GM18867 (cell line): ENCODE measurements around the gene DGAT2.
A peak's percentile ranks its signal among the peaks of the same experiment; 100 is the strongest.

ENCODE experiments used
- ATAC-seq: cut with Tn5 transposase; IDR thresholded peaks from one replicate; pipeline ENCODE4 v1.9.1; 2021; ENCODE audit warnings: mild to moderate bottlenecking, moderate library complexity; ENCODE audit not compliant: unreplicated experiment

DGAT2 gene

GRCh38 chr11:75797792-75798191 is 29.2 kb downstream of the DGAT2 start:
- no peak for ATAC-seq

DNA sequence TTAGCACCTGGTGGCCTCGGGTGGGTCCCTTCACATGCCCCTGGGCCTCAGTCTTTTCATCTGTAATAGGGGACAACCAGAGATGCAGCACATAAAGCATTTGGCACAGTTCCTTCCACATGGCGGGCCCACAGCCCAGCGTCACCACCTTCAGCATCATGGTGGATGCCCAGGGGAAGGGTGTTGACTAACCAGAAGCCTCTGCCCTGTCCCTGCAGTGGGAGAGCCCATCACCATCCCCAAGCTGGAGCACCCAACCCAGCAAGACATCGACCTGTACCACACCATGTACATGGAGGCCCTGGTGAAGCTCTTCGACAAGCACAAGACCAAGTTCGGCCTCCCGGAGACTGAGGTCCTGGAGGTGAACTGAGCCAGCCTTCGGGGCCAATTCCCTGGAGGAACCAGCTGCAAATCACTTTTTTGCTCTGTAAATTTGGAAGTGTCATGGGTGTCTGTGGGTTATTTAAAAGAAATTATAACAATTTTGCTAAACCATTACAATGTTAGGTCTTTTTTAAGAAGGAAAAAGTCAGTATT is 31.6 kb downstream of the DGAT2 start:
- no peak for ATAC-seq

DNA sequence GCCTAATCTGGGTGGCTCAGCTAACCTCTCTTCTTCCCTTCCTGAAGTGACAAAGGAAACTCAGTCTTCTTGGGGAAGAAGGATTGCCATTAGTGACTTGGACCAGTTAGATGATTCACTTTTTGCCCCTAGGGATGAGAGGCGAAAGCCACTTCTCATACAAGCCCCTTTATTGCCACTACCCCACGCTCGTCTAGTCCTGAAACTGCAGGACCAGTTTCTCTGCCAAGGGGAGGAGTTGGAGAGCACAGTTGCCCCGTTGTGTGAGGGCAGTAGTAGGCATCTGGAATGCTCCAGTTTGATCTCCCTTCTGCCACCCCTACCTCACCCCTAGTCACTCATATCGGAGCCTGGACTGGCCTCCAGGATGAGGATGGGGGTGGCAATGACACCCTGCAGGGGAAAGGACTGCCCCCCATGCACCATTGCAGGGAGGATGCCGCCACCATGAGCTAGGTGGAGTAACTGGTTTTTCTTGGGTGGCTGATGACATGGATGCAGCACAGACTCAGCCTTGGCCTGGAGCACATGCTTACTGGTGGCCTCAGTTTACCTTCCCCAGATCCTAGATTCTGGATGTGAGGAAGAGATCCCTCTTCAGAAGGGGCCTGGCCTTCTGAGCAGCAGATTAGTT is 32.3 kb downstream of the DGAT2 start:
- no peak for ATAC-seq

DNA sequence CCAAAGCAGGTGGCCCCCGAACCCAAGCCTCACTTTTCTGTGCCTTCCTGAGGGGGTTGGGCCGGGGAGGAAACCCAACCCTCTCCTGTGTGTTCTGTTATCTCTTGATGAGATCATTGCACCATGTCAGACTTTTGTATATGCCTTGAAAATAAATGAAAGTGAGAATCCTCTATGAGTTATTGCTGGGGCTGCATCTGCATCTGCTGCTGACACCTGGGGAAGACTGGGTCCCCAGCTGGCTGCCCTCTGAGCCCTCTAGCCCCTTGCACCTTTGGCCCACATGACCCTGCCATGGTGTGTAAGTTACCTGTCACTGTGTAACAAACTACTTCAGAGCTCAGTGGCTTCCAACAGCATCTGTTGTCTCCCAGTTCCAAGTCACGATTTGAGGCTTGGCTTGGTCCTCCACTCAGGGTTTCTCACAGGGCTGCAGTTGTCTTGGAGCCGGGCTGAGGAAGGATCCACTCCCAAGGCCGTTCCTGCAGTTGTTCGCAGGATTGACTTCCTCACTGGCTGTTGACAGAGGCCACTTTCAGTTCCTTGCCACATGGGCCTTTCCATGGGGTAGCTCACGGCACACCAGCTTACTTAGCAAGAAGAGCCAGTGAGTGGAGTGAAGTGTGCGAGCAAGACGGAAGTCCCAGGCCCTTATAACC is 32.9 kb downstream of the DGAT2 start:
- ATAC-seq = peak; percentile 41

GRCh38 chr11:75802021-75802912 is 33.7 kb downstream of the DGAT2 start:
- no peak for ATAC-seq

DNA sequence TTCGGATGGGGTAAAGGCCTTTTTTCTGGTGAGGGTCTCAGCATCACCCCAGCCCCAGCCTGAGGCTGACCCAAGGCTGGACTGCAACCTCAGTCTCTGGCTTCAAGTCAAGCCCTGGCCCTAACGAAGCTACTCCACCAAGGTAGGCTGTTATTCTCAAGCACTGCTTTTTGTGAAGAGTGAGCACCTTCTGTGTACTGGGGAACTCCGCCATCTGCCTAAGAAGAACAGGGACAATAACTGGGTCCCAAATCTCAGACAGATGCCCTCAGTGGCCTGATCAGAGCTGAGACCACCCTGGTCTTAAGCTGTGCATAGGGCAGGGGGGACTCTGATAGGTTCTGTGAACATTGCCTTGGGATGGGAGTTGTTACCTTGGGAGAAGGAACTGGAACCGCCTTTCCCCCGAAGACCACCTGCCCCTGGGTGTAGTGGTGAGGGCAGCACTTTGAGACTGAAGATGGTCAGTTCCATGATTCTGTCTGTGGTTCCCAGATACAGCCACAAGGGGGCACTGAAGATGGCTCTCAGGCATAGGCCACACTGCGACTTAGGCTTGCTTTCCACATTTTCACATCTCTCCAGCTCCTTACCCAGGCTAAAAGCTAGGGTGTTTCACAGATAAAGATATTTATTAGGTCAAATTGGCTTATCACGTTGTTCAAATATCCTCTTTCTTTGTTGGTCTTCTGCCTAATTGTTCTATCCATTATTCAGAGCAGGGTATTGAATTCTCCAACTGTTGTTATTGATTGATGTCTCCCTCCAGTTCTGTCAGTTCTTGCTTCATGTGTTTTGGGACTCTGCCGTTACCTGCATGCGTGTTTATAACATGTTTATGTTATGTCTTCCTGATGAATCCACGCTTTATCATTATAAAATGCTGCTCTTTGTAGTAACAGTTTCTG is 34.6 kb downstream of the DGAT2 start:
- ATAC-seq = peak; percentile 71

DNA sequence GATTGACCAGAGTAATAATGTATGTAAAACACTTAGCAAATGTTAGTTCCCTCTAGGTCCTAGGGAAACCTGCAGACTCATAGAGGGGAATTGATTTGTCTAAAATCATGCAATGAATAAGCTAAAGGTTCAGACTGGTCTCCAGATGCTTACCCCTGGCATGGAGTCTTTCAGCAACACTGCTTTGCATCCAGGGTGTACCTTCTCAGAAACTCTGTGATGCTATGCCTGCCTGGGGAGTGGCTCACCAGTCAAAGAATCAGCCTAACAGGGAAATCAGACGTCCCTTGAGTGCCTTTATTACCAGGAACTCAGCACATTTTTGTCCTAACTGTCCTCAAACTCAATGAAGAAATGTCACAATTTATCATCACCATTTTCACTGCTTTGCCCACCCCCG is 40.5 kb downstream of the DGAT2 start:
- ATAC-seq = no peak

- no peak for ATAC-seq
These were observed 41.4 kb downstream of the DGAT2 start for GRCh38 chr11:75809991-75810390.

DNA sequence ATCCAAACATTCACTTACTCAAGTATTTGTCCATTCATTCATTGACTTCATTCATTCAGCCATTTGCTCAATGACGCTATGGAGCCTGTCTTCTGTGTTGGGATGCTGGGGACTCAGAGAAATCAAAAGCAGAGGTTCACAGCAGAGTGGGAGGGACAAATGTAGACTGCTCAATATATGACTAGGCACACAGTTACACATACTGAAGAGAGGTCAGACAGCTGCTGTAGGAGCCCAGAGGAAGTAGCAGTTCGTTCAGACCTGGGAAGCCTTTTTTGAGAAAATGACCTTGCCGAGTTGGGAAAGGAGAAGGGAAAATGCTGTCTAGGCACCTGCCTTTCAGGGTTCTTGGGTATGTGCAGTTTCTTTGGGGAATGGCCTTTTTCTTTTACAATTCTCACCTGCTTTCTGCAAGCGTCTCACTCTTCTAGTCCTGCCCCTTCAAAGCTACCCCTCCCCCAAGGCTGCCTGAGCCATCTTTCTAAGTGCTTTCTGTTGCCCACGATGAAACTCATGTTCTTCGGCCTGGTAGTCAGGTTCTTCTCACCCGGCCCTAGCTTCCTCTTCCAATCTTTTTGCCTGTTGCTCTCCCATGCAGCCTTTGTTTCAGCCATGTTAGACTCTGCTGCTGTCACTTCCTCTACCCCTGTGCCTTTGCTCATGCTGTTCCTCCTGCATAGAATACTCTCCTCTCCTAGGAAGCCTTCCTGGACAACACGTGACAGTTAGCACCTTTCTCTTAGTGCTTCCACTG is 42.2 kb downstream of the DGAT2 start:
- peak; percentile 20 for ATAC-seq

- ATAC-seq = no peak
These were observed 42.9 kb downstream of the DGAT2 start for GRCh38 chr11:75811485-75811884.

DNA sequence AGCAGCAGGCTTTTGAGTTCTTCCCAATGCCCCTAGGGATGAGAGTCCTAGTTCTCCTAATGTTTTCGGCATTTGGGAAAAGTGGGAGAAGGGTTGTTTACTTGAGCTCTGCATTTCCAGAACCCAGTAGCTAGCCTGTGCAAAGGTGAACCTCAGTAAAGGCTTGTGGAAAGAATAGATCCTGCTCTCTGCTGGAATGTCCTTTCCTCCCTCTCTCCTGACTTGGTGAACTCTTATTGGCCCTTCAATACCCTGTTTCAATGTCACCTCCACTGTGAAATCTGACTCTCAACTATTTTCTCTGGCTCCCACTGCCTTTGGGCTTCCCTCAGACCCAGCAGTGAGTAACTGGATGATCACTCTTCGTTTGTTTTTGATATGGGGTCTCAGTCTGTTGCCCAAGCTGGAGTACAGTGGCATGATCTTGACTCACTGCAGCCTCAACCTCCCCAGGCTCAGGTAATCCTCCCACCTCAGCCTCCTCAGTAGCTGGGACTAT is 44.0 kb downstream of the DGAT2 start:
- ATAC-seq = no peak

GRCh38 chr11:75813124-75813523 is 44.5 kb downstream of the DGAT2 start:
- no peak for ATAC-seq

GRCh38 chr11:75813622-75814039 is 45.1 kb downstream of the DGAT2 start:
- no peak for ATAC-seq

DNA sequence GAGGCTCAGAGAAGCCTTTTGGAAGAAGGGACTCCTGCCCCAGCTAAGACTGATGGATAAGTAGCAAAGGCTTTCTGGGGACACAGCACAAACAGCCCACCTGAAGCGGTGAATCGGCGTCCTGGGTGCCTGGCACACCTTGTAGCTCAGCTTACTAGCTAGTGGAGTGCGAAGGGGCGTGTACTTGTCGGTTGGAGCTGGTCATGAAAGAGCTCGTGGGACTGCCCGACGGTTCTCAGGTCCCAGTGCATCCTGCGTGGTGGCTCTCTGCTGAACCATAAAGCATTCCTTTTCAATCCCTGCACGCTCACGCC is 45.7 kb downstream of the DGAT2 start:
- ATAC-seq = peak; percentile 34

DNA sequence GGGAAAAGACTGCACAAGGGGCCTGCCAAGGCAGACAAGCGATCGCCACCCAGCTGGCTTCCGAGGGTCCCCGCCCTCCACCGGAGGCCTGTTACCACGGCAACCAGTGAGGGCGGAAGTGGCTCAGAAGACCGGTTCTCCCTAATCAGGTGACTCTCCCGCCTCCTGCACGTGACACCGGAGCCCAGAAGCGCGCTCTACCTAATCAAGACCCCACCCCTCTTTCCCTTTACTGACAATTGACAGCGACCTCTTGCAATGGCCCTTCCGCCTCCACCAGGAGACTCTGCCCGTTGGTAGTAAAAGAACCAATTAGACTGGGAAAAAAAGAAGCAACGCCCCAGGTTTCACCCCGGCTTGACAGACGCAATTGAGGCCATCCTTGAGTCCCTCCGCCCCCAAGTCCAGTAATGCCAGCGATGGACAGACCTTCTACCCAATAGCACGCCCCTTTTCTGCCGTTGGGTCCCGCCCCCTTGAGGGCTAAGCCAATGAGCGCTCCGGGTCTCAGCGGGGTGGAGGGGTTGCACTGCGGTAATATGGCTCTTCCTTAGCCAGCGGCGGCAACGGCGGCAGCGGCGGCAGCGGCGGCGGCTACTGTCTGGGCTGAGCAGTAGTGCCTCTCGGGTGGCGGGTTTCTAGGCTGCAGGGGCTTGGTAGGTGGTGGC is 46.2 kb downstream of the DGAT2 start, which contains the start of gene UVRAG:
UVRAG (plus strand) TSS at position 534 of the 668 bp plus-strand sequence. CDS start 198 bp downstream, outside the sequence.
- peak; percentile 74 for ATAC-seq

DNA sequence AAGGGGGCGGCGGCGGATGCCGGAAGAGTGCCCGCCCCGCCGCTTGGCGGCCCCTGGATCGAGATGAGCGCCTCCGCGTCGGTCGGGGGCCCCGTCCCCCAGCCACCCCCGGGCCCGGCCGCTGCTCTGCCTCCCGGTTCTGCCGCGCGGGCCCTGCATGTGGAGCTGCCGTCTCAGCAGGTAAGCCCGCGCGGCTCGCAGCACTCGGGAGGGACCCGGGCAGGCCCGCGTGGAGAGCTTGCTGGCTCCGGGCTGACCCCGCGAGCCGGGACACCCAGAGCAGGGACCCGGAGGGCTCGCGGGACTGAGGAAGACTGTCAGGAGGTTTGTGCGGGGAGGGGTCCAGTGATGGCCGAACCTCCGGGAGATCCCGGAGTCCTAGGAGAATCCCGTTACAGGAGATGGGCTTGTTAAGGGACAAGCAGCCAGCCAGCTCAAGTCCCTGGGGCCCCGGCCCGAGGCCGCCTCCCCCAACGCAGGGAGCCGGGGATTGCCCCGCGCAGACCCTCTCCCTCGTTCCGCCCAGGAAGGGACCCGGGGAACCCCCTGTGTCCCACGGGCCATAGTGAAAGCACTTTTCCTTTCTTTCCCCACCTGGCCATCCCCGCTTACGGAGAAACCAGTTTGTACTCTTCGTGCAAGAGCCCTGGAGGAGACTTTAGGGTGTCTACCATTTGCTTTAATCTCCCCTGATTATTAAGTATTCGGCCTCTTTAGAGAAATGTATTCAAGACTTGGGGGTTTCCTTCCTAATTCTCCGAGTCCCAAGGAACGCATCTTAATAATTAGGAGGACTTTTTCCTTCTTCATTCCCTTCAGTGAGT is 47.0 kb downstream of the DGAT2 start:
- peak; percentile 6 for ATAC-seq

- ATAC-seq = no peak
These were observed 48.1 kb downstream of the DGAT2 start for GRCh38 chr11:75816561-75817239.

GRCh38 chr11:75820645-75821044 is 52.1 kb downstream of the DGAT2 start:
- no peak for ATAC-seq
